Activated CD4-positive, alpha-beta T cell treated with anti-CD3 and anti-CD28 coated beads for 1 hour (primary cell): ENCODE data around the gene RDX.

Experiments
- DNase-seq: peaks from one replicate; pipeline ENCODE4 v3.0.0-alpha.2; 2020

RDX gene

GRCh38 chr11:110125632-110126031 is 170.8 kb downstream of the RDX start:
- no peak for DNase-seq
